GM18526 (cell line): ENCODE measurements around the gene TMEM117.
A peak's percentile ranks its signal among the peaks of the same experiment; 100 is the strongest.

ENCODE experiments used
- POLR2A ChIP-seq: IDR thresholded peaks from 3 replicates; pipeline ENCODE4 v1.6.1; 2011; ENCODE audit not compliant: insufficient read length; ENCODE audit errors: extremely low read depth

TMEM117 gene

GRCh38 chr12:43835656-43836474, at the start of gene TMEM117:
Gene TMEM117 (plus strand): TSS chr12:43836081.
- TF ChIP-seq POLR2A, result peak; percentile 61

DNA sequence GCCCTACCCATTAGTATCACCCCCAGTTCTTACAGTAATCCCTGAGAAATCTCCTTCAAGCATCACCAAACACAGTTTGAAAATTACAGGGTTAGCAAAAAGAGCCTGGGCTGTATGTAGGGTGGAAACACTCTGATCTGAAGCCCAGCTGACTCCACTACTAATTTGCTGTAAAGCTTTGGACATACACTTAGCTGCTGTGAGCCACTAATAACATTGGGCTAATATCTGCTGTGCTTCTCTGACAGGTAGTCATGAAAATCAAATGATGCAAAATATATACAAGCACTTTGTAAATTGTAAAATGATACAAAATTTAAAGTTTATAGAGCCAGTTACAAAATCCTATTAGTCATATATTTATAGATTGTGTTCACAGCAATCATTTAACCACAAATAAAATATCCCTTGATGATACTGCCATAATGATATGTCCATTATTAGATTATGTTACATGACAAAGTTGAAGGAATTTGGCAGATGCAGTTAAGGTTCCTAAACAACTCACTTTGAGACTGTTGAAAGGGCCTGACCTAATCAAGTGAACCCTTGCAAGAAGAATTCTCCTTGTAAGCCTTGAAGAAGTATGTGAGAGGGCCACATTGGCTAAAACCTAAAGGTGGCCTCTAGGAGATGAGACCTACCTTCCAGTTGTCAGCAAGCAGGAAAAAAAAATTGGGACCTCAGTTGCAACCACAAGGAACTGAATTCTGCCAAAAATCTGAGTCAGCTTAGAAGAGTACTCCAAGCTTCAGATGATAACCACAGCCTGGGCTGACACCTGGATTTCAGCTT, 48.8 kb upstream of the TMEM117 start:
- no peak for TF ChIP-seq POLR2A

DNA sequence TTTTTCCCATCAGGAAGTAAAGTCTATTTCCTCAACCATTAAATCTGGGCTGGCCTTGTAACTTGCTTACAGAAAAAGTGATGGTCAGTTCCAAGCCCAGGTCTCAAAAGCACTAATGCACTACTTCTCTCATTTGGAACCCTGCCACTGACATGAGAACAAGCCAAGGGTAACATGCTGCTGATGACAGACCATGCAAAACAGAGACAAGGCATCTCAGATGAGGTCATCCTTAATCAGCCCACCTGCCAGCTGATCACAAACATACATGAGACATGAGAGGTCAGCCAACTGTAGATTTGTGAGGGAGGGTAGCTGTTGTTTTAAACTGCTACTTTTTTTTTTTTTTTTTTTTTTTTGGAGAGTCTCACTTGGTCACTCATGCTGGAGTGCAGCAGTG, 45.9 kb upstream of the TMEM117 start:
- TF ChIP-seq POLR2A, result no peak

DNA sequence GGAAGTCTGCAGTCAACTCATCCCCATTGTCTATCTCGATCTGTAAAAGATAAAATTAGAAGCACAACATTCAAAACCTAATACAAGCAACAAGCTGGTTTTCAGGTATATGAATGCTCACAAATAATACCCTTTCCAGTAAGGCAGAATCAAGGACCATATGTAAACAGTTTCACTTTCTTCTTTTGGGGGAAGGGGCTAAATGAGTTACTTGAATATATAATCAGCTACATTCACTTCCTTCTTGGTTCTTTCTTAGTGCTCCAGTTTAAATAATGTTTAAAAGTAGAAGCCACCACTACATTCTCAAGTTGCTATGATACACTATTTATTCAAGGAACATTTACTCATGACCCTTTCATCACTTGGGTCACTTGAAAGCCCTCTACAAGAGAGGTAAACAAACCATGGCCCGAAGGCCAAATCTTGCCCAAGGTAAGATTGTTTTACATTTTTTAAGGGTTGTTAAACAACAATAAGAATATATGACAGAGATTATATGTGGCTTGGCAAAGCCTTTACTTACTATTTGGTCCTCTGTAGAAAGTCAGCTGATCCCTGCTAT, 40.1 kb upstream of the TMEM117 start:
- TF ChIP-seq POLR2A, result no peak

DNA sequence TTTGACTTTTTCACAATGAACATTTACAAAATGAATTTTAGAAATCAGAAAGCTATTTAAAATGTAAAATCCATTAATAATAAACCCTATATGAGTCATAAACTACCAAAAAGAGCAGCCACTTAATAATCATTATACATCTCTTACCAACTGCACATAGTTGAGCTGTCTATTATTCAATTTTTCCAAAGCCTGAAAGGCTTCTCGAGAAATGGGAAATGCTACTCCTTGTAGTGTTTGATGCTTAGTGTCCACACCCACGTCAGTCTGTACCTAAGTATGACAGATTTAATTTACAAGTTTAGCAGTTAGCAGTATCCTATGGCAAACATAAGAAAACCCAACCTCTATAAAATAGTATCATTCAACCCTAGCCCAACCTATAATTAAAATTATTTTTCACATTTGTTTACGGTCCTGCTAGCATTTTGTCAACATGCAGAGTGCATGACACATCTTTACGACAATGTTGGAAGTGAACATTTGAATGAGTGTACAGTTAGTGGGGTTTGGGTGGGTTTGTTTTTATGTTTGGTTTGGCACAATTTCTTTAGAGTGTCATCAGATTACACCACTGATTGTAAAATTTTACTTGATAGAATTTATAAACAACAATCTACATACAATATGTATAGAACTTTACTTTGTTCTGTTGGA, 38.2 kb upstream of the TMEM117 start:
- TF ChIP-seq POLR2A, result no peak

- TF ChIP-seq POLR2A, result no peak
Measured at GRCh38 chr12:43805149-43805859, 30.6 kb upstream of the TMEM117 start.

GRCh38 chr12:43805860-43806736, 29.8 kb upstream of the TMEM117 start, which contains the start of gene TWF1:
Gene TWF1 (minus strand): TSS chr12:43806317. CDS start chr12:43806245, 72 bp downstream.
- TF ChIP-seq POLR2A, result peak; percentile 92

- TF ChIP-seq POLR2A, result no peak
Measured at GRCh38 chr12:43806737-43807072, 29.2 kb upstream of the TMEM117 start.

DNA sequence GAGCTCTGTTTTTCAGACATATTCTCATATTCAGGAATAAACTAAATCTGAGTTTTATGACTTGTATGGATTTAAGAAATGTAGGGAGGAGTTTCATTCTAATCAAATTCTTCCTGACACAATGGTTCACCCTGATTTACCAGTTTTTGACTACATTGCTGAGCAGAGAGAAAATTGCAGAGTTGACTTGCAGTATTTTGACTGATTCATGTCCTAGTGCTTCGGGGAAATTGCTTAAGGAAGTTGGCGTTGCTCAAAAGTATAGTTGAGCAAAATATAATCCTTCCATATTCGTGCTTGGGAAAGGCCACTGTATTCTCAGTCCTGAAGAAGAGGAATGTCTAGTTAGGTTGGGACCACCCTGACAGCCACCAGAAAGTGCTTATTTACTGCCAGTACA, 28.5 kb upstream of the TMEM117 start:
- no peak for TF ChIP-seq POLR2A

DNA sequence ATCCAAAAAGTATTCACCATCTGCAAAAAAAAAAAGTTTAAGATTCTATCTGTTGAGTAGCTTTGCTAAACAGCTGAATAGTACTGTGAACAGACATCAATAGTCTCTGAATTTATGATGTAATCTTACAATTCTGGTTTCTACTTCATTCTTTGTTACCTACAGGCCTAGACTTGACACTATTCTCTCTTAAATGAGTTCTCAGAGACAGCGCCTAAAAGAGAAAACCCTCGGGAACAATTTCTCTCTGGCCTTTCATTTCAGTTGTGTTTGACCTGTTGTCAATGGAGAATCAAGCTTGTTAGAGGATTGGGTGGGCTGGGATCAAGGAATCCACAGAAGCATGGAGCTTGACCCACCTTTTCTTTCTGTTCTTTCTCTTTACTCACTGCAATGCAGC, 23.8 kb upstream of the TMEM117 start:
- TF ChIP-seq POLR2A, result no peak

DNA sequence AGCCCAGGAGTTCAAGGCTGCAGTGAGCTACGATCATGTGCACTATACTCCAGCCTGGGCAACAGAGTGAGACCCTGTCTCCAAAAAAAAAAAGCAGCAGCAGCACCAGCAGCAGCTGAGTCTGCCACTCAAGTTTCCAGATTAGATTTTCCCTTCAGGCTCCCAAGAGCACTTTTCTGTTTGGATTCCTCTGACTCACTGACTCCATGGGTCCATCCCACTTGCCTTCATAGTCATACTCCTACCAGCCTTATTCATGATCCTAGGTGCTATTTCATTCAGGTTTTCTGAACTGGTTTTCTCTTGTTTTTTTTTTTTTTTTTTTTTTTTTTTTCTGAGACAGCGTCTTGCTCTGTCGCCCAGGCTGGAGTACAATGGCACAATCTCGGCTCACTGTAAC, 23.0 kb upstream of the TMEM117 start:
- TF ChIP-seq POLR2A, result no peak

DNA sequence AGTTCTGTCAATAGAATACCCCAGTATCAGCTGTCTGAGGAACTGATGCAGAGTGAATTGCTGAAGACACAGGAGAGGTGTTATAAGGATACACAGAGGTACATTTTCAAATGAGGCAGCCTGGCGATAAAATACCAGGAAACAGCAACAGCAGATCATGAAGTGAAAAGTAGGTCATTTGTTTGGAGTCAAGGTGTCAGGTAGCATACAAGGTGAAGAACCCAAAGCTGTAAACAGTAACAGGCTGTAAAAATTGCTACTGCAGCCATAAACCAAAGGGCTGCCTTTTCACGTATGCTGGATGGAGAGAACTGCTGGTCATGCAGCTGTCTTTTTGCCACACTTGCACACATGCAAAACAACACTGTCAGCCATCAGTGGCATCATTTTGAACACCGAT, 20.5 kb upstream of the TMEM117 start:
- no peak for TF ChIP-seq POLR2A

DNA sequence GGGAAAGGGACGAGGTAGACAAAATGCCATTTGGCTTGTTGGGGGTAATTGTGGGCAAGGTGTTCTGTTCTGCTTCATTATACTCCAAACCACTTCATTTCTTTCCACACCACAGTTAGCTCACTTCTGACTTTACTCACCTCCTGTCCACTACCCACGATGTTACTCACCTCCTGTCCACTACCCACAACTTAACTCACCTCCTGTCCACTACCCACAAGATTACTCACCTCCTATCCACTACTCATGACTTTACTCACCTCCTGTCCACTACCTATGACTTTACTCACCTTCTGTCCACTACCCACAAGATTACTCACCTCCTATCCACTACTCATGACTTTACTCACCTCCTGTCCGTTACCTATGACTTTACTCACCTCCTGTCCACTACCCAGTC, 19.7 kb upstream of the TMEM117 start:
- no peak for TF ChIP-seq POLR2A

- no peak for TF ChIP-seq POLR2A
Measured at GRCh38 chr12:43824207-43824775, 11.6 kb upstream of the TMEM117 start.
